GM23338 (cell line): Measurements from ENCODE around the gene ATP10A.
"Not testable (repeated sequence)": the region's sequence is repeated elsewhere in the genome, so short reads cannot be mapped to it uniquely, and the experiment has no call there.

Experiments used
- CTCF ChIP-seq, 2 experiments: fragments of 200-600 bp in 1 of 2; sonication (generic) in 1 of 2; conservative IDR thresholded peaks; 2 replicates each; pipeline versions ENCODE4 v1.5.1 to v1.6.1; 2016 to 2017; ENCODE audit warnings: antibody characterized with exemption in 2 of 2, low read depth in 2 of 2, mild to moderate bottlenecking in 2 of 2, moderate library complexity in 1 of 2
- POLR2AphosphoS5 ChIP-seq: IDR thresholded peaks from 2 replicates; pipeline ENCODE4 v1.6.1; 2016; ENCODE audit warnings: antibody characterized with exemption, low read depth
- REST ChIP-seq: IDR thresholded peaks from one replicate; pipeline ENCODE4 v1.6.1; 2018; ENCODE audit warnings: antibody characterized with exemption; ENCODE audit not compliant: unreplicated experiment

GRCh38 chr15:25636486-25636885 is 226.6 kb downstream of the ATP10A start:
- TF ChIP-seq CTCF (conservative IDR thresholded peaks at IDR 0.05; ENCODE audit: low read depth in 2 of 2); POLR2AphosphoS5; REST: not testable (repeated sequence)
